ENCODE data around the gene SLC17A7. TPM values are rescaled to one million over a fixed set of nuclear protein-coding genes. Genes with fewer than 3 reads are reported as not detected.
"Not testable (repeated sequence)": the region's sequence is repeated elsewhere in the genome, so short reads cannot be mapped to it uniquely, and the experiment has no call there.

The SLC17A7 gene
- total RNA-seq, 6 experiments from 2014 or later, result 0.05 to 0.17 (median 0.09) TPM; not detected in 1

DNA sequence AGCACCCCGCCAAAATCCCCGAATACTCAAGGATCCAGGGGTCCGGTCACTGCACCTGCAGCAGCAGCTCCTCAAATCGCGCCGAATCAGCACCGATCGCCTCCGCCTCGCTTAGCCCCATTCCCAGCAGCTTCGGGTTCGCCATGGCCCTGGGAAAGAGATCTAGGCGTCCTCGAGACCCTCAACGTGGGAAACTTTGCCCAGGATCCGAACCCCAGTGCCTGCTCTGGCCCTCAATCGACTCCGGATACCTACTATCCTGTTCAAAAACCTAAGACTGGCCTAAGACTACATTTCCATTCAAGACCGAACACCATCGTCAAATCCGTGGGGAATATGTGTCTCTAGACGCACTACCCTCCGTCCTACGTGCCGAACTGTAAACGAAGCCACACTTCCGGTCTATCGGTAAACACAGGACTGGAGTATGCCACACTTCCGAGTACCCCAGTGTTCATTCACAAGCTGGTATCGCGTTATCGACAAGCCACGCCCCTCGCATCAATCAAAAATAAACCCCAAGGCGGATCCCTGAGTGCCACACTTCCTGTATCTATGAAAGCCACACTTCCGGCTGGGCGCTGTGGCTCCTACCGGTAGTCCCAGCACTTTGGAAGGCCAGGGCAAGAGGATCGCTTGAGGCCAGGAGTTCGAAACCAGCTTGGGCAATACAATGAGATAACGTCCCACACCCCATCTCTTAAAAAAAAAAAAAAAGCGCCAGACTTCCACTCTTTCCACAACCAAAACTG is 10.3 kb upstream of the SLC17A7 start, which contains the start of gene PIH1D1:
Gene PIH1D1, minus strand, starts transcription at position 385 of the 752 bp plus-strand sequence. Its CDS starts 240 bp downstream, at position 145.
- DNase-seq, result peak; percentile 99
- H3K27me3 Mint-ChIP-seq (ENCODE audit: insufficient read depth), result no peaks in the 10 kb centered on the region; the same call in 1 of the 2 replicates
- peak within 1 kb of the TSS; percentile 95 for H3K4me3 Mint-ChIP-seq
- TF ChIP-seq, protein P1, sequence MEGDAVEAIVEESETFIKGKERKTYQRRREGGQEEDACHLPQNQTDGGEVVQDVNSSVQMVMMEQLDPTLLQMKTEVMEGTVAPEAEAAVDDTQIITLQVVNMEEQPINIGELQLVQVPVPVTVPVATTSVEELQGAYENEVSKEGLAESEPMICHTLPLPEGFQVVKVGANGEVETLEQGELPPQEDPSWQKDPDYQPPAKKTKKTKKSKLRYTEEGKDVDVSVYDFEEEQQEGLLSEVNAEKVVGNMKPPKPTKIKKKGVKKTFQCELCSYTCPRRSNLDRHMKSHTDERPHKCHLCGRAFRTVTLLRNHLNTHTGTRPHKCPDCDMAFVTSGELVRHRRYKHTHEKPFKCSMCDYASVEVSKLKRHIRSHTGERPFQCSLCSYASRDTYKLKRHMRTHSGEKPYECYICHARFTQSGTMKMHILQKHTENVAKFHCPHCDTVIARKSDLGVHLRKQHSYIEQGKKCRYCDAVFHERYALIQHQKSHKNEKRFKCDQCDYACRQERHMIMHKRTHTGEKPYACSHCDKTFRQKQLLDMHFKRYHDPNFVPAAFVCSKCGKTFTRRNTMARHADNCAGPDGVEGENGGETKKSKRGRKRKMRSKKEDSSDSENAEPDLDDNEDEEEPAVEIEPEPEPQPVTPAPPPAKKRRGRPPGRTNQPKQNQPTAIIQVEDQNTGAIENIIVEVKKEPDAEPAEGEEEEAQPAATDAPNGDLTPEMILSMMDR (IDR thresholded peaks at IDR 0.05), result no peak; the same call in 1 of the 2 replicates
- peaks cover 12% of the 10 kb centered on the region; the same call in 1 of the 2 replicates for H3K36me3 Mint-ChIP-seq (ENCODE audit: low read depth)
- peaks cover 35% of the 10 kb centered on the region for H3K4me1 Mint-ChIP-seq (ENCODE audit: low read depth)
- peak within 1 kb of the TSS; percentile 99 for H3K27ac Mint-ChIP-seq
- H3K9me3 Mint-ChIP-seq, result no peaks in the 10 kb centered on the region

DNA sequence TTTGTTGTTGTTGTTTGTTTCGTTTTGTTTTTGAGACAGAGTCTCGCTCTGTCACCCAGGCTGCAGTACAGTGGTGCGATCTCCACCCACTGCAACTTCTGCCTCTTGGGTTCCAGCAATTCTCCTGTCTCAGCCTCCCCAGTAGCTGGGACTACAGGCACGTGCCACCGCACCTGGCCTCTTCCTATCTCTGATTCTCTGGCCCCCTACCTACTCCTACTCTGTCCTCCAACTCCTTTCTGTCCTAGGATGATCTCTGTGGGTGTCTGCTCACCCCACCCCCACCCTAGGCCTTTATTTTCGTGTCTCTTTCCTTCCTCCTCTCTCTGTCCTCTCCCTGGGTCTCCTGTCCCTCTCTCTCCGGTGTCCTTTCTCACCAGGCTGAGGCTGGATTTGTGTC is 9.1 kb upstream of the SLC17A7 start:
- TF ChIP-seq, protein P1 (IDR thresholded peaks at IDR 0.05), result no peak
- Mint-ChIP-seq H3K36me3 (ENCODE audit: low read depth) (peaks cover 18% of the 10 kb centered on the region; the same call in 1 of the 2 replicates), H3K4me3 (peak overlapping the region; percentile 95), H3K27ac (no peak overlapping the region), H3K4me1 (ENCODE audit: low read depth) (peaks cover 27% of the 10 kb centered on the region), H3K27me3 (ENCODE audit: insufficient read depth) (no peaks in the 10 kb centered on the region; the same call in 1 of the 2 replicates), H3K9me3 (no peaks in the 10 kb centered on the region)
- DNase-seq, result no peak

DNA sequence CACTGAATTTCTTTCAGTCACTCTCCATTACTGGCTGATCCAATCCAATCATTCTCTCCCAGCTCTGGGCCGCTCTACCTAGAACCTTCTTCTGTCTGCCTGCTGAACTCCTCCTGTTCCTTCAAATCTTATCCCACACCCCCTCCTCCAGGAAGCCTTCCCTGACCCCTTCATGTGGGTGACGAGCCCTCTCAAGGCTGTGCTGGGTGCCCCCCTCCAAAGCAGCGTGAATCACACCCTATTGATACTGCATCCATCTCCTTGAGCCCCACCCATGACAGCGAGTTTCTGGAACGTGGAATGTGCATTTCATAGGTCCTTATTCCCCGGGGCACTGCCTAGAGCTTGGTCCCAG is 7.1 kb upstream of the SLC17A7 start:
- DNase-seq, result no peak
- H3K27me3 Mint-ChIP-seq (ENCODE audit: insufficient read depth), result no peaks in the 10 kb centered on the region; the same call in 1 of the 2 replicates
- peaks cover 18% of the 10 kb centered on the region; the same call in 1 of the 2 replicates for H3K36me3 Mint-ChIP-seq (ENCODE audit: low read depth)
- peaks cover 34% of the 10 kb centered on the region for H3K4me1 Mint-ChIP-seq (ENCODE audit: low read depth)
- H3K27ac Mint-ChIP-seq, result no peak overlapping the region
- no peak overlapping the region for H3K4me3 Mint-ChIP-seq
- TF ChIP-seq, protein P1 (IDR thresholded peaks at IDR 0.05), result no peak
- H3K9me3 Mint-ChIP-seq, result no peaks in the 10 kb centered on the region

DNA sequence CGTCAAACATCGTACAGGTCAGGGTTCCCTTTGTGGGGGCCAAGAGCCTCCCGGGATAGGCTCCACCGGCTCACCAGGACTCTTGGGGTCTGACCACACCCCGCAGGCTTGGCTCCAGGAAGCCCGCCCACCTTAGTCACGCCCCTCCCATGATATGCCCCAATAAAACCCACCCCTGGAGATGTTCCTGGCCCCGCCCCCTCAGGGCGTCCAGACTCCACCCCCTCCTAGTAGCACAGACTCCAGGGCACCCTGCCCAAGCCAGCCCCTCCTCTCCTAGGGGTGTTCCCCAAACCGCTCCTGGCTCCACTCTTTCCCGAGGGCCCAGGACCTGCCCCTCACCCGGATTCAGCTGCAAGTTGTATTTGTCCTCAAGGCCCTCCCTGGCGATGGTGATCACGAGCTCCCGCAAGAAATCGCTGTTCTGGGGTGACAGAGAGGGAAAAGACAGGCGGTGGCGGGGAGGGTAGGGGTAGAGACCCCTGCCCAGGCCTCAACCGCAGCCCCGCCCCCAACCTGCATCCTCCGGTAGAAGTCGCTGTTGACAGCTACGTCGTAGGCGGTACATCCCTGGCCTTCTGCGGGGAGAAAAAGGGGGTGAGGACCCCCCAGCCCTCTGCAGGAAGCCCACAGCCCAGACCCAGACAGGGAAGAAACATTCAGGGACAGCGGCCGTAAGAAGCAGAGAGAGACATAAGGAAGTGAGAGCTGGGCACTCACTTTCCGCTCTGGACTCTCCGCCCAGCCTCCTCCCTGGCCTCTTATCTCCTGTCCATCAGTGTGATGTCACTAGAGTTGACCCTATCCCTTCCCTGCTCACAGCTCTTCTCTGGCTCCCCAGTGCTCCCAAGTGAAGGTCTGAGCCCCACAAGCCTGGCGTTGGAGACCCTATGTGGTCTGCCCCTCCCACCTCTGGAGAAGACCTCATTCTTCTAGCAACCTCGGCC is 6.4 kb upstream of the SLC17A7 start:
- peaks cover 29% of the 10 kb centered on the region for H3K4me1 Mint-ChIP-seq (ENCODE audit: low read depth)
- no peaks in the 10 kb centered on the region for H3K9me3 Mint-ChIP-seq
- H3K4me3 Mint-ChIP-seq, result no peak overlapping the region
- peaks cover 18% of the 10 kb centered on the region; the same call in 1 of the 2 replicates for H3K36me3 Mint-ChIP-seq (ENCODE audit: low read depth)
- TF ChIP-seq, protein P1 (IDR thresholded peaks at IDR 0.05), result no peak
- no peaks in the 10 kb centered on the region; the same call in 1 of the 2 replicates for H3K27me3 Mint-ChIP-seq (ENCODE audit: insufficient read depth)
- DNase-seq, result no peak
- no peak overlapping the region for H3K27ac Mint-ChIP-seq

DNA sequence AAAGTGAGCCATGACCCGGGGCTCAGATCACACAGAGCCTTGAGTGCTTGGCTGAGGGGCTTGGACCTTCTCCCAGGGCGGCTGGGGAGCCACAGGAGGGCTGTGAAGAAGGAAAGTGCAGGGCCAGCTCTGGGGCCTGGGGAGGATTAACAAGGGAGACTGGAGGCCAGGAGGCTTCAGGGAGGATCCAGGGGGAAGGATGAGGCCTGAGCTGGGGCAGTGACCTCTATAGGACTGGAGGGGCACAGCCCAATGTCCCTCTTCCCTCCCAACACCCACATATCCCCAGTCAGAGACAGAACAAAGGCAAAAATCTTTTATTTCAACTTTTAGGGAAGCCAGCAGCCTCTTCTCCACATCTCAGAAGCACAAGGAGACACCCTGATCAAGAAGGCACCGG is 4.7 kb upstream of the SLC17A7 start:
- Mint-ChIP-seq H3K4me3 (no peak overlapping the region), H3K9me3 (no peaks in the 10 kb centered on the region), H3K27me3 (ENCODE audit: insufficient read depth) (peaks cover 9% of the 10 kb centered on the region), H3K36me3 (ENCODE audit: low read depth) (peaks cover 14% of the 10 kb centered on the region; the same call in 1 of the 2 replicates), H3K4me1 (ENCODE audit: low read depth) (peaks cover 36% of the 10 kb centered on the region), H3K27ac (no peak overlapping the region)
- DNase-seq, result no peak
- TF ChIP-seq, protein P1 (IDR thresholded peaks at IDR 0.05), result no peak

DNA sequence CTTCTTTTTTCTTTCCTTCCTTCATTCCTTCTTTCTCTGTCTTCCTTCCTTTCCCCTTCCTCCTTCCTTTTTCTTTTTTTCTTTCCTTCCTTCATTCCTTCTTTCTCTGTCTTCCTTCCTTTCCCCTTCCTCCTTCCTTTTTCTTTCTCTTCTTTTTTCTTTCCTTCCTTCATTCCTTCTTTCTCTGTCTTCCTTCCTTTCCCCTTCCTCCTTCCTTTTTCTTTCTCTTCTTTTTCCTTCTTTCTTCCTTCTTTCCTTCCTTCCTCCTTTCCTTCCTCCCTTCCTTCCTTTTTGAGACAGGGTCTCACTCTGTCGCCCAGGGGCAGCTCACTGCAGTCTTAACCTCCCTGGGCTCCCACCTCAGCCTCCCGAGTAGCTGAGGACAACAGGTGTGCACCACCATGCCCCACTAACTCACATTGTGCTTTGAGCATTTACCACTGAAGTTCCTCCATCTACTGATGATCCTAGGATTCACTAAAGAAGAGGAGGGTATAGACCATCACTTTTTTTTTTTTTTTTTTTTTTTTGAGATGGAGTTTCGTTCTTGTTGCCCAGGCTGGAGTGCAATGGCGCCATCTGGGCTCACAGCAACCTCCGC is 2.9 kb upstream of the SLC17A7 start:
- peak overlapping the region; percentile 81 for H3K4me3 Mint-ChIP-seq

More for the DNA sequence above, 2.9 kb upstream of the SLC17A7 start:
- Mint-ChIP-seq H3K27me3 (ENCODE audit: insufficient read depth) (peaks cover 20% of the 10 kb centered on the region), H3K36me3 (ENCODE audit: low read depth) (peaks cover 14% of the 10 kb centered on the region; the same call in 1 of the 2 replicates), H3K4me1 (ENCODE audit: low read depth) (peaks cover 38% of the 10 kb centered on the region)
- H3K27ac Mint-ChIP-seq, DNase-seq, H3K9me3 Mint-ChIP-seq: not testable (repeated sequence)
